GM21447 (cell line): ENCODE data around the gene TTYH3.
A peak's percentile ranks its signal among the peaks of the same experiment; 100 is the strongest.
"Not testable (repeated sequence)": the region's sequence is repeated elsewhere in the genome, so short reads cannot be mapped to it uniquely, and the experiment has no call there.

Source experiments
- ATAC-seq: cut with Tn5 transposase; IDR thresholded peaks from one replicate; pipeline ENCODE4 v1.9.1; 2021; ENCODE audit not compliant: unreplicated experiment

Gene TTYH3

DNA sequence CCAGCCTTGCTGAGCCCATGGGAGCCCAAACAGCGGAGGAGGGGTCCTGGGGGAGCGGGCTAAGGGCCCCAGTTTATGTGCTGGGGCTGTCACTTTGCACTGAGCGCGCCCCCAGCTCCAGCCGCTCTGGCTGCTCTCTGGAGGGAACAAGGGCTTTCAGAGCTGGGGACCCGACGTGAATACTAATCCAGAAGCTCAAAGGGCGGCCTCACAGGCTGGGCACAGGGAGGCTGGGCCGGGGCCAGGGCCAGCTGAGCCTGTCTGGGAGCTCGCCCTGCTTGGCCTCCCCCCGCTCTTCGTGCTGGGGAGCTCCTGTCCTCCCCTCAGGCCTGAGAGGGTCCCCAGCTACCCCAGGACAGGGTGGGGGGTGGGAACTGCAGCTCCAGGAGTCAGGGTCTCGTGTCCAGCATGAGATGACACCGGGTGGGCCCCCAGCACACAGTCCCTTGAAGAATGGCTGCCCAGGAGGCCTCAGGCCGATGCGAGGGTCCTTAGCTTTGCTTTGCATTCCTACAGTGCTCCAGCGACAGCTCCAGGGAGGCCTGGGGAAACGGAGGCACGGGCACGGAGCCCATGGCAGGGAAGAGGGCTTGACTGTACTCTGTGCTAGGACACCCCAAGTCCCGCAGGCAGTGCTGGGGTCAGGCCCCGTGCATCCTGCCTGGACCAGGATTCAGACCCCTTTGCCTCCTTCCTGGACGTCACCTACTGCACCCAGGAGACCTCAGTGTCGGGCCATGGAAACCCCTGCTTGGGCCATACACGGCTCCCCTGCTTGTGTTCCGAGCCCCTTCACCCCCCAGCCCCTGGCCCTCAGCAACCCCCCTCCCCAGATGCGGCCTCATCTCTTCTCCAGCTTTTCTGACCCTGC lies 50.4 kb downstream of the TTYH3 start:
- ATAC-seq = no peak

GRCh38 chr7:2684501-2684900 lies 52.7 kb downstream of the TTYH3 start:
- ATAC-seq = no peak

- no peak for ATAC-seq
These were observed 54.3 kb downstream of the TTYH3 start for GRCh38 chr7:2686101-2686500.

GRCh38 chr7:2687338-2687869 lies 55.6 kb downstream of the TTYH3 start:
- no peak for ATAC-seq

- ATAC-seq = no peak
These were observed 56.1 kb downstream of the TTYH3 start, which contains the start of gene AMZ1 for GRCh38 chr7:2687881-2688318. Gene AMZ1 (plus strand): TSS chr7:2688202. CDS start chr7:2700452, 12,250 bp downstream.

GRCh38 chr7:2688409-2689342 lies 56.9 kb downstream of the TTYH3 start:
- peak; percentile 87 for ATAC-seq

- ATAC-seq = no peak
These were observed 57.6 kb downstream of the TTYH3 start for GRCh38 chr7:2689343-2689847.

DNA sequence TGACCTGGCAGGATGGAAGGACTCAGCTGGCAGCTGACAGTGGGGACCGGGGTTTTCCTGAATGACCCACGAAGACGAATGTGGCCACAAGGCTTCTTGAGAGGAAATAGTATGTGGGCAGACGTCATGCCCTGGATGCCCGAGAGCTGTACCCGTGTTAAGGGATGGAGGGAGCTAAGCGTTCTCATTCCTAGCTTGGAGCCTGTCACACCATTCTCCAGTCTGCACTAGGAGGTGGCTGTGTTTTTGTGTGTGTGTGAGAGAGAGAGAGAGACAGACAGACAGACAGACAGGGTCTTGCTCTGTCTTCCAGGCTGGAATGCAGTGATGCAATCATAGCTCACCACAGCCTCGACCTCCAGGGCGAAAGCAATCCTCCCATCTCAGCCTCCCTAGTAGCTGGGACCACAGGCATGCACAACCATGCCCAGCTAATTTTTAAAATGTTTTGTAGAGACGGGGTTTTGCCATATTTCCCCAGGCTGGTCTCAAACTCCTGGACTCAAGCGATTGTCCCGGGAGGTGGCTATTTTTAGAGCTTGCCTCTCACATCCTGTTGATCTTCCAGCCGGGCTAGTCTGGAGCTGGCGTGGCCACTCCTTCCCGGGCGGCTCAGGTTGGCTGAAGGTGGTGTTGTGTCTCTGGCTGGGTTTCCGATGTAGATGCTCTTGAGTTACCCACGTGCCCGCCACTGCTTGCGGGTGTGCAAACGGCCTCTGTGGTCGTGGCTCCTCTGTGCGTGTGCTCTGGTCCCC lies 58.3 kb downstream of the TTYH3 start:
- ATAC-seq = no peak

DNA sequence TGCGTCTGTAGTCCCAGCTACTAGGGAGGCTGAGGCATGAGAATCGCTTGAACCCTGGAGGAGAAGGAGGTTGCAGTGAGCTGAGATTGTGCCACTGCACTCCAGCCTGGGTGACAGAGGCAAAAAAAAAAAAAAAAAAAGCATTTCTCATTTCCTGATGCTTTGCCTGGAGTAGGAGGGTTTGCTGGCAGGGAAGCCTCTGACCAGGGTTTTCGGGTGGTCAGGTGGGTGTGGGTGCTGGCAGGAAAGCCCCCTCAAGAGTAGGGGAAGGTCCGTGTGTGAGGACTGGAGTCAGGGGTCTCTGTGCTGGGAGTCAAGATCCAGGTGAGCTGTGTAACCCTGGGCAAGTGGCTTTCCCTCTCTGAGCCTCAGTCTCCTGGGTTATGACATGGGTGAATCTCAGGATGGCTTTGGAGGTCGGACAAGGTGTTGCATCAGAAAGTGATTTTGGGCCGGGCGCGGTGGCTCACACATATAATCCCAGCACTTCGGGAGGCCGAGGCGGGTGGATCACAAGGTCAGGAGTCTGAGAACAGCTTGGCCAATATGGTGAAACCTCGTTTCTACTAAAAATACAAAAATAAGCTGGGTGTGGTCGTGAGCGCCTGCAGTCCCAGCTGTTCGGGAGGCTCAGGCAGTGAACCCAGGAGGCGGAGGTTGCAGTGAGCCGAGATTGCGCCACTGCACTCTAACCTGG lies 59.4 kb downstream of the TTYH3 start:
- ATAC-seq = no peak

GRCh38 chr7:2691932-2692439 lies 60.2 kb downstream of the TTYH3 start:
- ATAC-seq = not testable (repeated sequence)

GRCh38 chr7:2692543-2692942 lies 60.8 kb downstream of the TTYH3 start:
- no peak for ATAC-seq

DNA sequence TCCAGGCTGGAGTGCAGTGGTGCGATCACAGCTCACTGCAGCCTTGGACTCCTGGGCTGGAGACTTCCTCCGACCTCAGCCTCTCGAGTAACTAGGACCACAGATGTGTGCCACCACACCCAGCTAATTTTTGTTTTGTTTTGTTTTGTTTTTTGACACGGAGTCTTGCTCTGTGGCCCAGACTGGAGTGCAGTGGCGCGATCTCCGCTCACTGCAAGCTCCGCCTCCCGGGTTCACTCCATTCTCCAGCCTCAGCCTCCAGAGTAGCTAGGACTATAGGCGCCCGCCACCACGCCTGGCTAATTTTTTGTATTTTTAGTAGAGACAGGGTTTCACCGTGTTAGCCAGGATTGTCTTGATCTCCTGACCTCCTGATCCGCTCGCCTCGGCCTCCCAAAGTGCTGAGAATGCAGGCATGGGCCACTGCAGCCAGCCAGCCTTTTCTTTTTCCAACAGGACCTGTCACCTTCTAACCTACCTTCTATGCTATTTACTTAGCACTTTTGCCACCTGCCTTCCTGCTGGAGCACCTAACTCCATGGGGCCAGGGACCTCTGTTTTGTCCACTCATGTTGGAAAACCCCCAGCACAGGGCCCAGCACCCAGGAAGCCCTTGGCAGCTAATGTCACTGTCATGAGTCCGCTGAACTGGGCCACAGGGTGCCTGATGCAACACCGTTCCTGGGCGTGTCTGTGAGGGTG lies 61.8 kb downstream of the TTYH3 start:
- not testable (repeated sequence) for ATAC-seq

DNA sequence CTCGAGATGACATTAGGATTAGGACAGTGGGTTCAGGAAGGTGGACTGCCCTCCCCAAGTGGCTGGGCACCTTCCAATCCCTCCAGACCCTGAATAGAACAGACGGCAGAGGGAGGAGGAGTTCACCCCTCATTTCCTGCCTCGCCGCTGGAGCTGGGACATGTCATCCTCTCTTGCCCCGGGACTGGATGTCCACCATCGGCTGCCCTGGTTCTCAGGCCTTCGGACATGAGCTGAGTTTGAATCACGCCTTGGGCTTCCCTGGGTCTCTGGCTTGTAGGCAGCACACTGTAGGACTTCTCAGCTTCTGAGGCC lies 62.3 kb downstream of the TTYH3 start:
- ATAC-seq = not testable (repeated sequence)

GRCh38 chr7:2698581-2699288 lies 66.9 kb downstream of the TTYH3 start:
- peak; percentile 96 for ATAC-seq

- ATAC-seq = no peak
These were observed 67.5 kb downstream of the TTYH3 start for GRCh38 chr7:2699289-2699620.

DNA sequence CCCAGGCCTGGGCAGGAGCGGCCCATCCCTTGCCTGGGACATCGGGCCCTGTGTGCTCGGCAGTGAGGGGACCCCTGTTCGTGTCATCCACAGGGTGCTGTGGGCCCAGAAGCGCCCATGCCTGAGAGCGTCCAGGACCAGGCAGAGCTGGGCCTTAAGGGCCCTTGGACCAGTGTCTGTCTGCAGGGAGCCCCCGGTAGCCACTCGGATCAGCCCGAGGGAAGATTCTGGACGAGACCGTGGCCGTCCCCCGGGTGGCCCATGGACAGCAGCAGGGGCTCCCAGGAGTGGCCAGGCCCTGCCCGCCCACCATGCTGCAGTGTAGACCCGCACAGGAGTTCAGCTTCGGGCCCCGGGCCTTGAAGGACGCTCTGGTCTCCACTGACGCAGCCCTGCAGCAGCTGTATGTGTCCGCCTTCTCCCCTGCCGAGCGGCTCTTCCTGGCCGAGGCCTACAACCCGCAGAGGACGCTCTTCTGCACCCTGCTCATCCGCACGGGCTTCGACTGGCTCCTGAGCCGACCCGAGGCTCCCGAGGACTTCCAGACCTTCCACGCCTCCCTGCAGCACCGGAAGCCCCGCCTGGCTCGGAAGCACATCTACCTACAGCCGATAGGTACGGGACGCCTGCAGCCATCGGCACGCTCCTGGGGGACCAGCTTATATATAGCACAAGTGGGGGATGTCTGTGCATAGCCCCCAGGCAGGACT lies 68.5 kb downstream of the TTYH3 start:
- ATAC-seq = no peak

GRCh38 chr7:2701424-2701823 lies 69.6 kb downstream of the TTYH3 start:
- ATAC-seq = no peak
